Astrocyte of the cerebellum (primary cell): ENCODE results near the gene OCA2.

Experiments used
- DNase-seq: peaks from one replicate; pipeline ENCODE4 v3.0.0-alpha.2; 2011; ENCODE audit warnings: low read depth
- H3K4me3 ChIP-seq: 2 replicates; pipeline ENCODE4 v1.5.1; 2011; ENCODE audit warnings: mild to moderate bottlenecking, low read depth, low read length, moderate library complexity
- in situ Hi-C: cut with HindIII; loops from 2 replicates; pipeline ENCODE4 v1.10.0; 2017; ENCODE audit warnings: low sequenced_read_pairs
- TF ChIP-seq, protein P1 (sequence below): IDR thresholded peaks from 2 replicates; pipeline ENCODE4 v1.5.1; 2012; ENCODE audit warnings: low read length, low read depth, moderate library complexity, mild to moderate bottlenecking; ENCODE audit errors: missing control alignments

OCA2 gene

DNA sequence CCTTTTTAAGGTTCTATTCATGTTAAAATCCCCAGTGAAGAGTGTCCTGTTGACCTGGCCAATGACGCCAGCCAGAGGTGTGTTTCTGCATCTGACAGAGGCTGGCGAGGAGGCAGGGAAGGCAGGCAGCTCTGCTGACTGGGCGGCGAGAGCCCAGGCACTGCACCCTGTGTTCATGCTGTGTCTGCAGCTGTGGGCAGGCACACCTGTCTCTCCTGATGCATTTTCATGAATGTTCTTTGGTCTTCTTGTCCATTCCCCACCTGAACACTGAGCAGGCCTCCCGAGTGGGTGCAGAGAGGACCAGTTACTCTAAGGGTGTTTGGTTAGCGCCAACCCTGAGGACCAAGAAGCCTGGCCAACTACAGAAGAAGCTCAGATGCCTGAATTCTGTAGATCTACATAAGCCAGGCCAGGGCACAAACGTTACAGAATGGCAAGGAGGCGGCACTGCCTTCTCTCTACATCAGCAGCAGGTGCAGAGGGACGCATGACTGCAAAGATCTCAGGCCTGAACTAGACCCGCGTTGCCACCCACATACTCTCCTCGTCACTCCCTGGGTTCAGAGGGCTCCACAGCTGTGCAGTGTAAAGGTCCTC lies 233.7 kb downstream of the OCA2 start:
- no peak for DNase-seq
- TF ChIP-seq, protein P1, sequence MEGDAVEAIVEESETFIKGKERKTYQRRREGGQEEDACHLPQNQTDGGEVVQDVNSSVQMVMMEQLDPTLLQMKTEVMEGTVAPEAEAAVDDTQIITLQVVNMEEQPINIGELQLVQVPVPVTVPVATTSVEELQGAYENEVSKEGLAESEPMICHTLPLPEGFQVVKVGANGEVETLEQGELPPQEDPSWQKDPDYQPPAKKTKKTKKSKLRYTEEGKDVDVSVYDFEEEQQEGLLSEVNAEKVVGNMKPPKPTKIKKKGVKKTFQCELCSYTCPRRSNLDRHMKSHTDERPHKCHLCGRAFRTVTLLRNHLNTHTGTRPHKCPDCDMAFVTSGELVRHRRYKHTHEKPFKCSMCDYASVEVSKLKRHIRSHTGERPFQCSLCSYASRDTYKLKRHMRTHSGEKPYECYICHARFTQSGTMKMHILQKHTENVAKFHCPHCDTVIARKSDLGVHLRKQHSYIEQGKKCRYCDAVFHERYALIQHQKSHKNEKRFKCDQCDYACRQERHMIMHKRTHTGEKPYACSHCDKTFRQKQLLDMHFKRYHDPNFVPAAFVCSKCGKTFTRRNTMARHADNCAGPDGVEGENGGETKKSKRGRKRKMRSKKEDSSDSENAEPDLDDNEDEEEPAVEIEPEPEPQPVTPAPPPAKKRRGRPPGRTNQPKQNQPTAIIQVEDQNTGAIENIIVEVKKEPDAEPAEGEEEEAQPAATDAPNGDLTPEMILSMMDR = no peak
- H3K4me3 ChIP-seq = no peak overlapping the region
- in situ Hi-C loops = no loop called here

DNA sequence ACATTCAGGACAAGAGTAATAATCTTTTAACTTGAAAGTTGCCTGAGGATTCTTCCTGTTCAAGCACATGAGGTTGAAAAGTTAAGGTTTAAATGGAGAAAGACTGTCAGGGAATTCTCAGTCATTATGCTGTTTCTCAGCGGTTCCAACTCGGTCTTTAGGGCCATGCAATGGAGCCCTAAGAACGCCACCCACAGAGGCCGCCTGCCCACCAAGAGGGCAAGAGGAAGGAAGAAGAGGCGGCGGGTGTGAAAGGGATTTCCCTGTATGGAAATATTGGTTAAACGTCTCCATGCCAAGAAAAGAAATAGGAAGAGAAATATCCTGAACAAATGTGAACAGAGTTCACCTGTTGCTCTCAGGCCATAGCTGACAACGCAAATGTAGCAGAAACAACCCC lies 234.4 kb downstream of the OCA2 start:
- TF ChIP-seq, protein P1 = no peak
- DNase-seq = no peak
- in situ Hi-C loops = no loop called here
- H3K4me3 ChIP-seq = no peak overlapping the region

DNA sequence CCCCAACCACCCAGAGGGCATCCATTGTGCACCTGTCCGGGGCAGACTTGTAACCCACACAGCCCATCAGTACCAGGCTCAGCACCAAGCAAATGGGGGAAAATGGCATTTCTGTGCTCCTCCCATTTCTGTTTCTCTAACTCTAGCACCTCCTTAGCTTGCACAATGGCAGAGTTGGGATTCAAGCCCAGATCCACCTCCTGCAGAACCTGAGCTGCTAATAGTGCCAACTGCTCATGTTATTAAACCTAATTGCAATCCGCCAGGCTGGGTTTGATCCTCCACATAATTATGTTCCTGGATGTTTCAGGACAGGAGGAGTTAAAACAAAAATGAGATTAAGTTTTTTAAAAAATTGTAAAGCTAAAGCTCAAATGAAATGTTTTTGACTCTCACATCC lies 235.0 kb downstream of the OCA2 start:
- in situ Hi-C loops = no loop called here
- TF ChIP-seq, protein P1 = no peak
- DNase-seq = no peak

DNA sequence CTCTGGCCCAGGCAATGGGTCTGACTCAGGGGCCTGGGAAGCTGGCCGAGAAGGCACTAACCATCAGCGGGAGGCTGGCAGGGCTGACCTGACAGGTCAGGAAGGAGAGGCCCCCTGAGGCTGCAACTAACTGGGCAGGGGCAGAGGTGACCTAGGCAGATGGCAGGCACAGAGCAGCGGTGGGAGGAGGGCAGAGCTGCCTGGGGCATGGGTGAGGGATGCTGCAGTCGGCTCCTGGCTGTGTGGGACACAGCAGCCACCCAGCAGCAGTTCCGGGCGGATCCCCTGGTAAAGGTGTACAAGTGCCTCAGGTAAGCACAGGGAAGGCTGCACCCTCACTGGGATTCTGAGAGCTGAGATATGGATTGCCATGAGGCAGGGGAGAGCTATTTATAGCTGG lies 236.1 kb downstream of the OCA2 start:
- in situ Hi-C loops = no loop called here
- TF ChIP-seq, protein P1 = no peak
- no peak overlapping the region for H3K4me3 ChIP-seq
- DNase-seq = no peak

More for the DNA sequence above, 235.0 kb downstream of the OCA2 start:
- H3K4me3 ChIP-seq = no peak overlapping the region

DNA sequence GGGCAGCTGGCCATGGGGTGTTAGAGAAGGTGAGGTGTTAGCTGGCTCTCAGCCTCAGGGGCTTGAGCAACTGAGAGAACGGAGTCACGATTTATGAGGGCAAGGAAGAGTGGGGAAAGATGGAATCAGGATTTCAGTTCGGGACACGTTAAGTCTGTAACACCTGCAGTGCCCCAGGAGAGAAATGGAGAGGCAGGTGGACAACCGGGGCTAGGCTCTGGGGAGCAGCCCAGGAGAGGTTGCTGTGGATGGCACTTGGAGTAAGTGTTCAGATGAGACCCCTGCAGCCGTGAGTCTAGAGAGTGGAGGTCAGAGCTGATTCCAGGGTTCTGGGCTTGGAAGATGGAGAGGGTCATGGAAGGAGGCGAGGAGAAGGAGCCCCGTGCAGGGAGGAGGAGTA lies 237.9 kb downstream of the OCA2 start:
- in situ Hi-C loops = no loop called here
- no peak overlapping the region for H3K4me3 ChIP-seq
- DNase-seq = no peak
- TF ChIP-seq, protein P1 = no peak

DNA sequence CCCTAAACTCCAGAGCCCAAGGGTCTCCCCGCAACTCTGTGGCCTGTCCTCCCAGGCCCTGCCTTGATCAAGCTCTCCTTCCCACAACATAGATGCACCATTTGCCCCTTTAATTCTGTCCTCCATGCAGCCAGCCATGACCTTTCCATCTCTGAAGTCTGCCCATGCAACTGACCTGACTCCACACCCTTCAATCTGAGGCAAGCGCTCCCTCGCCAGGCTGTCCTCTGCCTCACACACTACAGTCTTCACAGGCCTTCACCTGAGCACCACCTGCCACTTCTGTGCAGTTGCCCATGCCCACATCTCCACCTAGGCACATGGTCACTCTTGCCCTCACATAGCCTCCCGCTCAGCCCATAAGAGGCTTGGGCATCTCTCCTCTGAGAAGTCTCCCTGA lies 244.0 kb downstream of the OCA2 start:
- in situ Hi-C loops = no loop called here

More for the DNA sequence above, 244.0 kb downstream of the OCA2 start:
- no peak overlapping the region for H3K4me3 ChIP-seq
- TF ChIP-seq, protein P1 = no peak
- no peak for DNase-seq
